K562 (cell line): Measurements from ENCODE around the gene COL23A1. TPM values are rescaled to one million over a fixed set of nuclear protein-coding genes. Genes with fewer than 3 reads are reported as not detected.

Source experiments
- CTCF ChIP-seq, 3 experiments: IDR thresholded peaks in 2 of 3; conservative IDR thresholded peaks in 1 of 3; 2 replicates each; pipeline ENCODE4 v1.5.1; 2011 to 2012; ENCODE audit warnings: low read length in 3 of 3, mild to moderate bottlenecking in 3 of 3, control low read depth in 2 of 3, improper control_type of control experiment in 1 of 3, inconsistent platforms in 1 of 3, low read depth in 1 of 3, mixed read lengths in 1 of 3, moderate library complexity in 1 of 3; ENCODE audit not compliant: insufficient read depth in 2 of 3
- ELF1 ChIP-seq: fragments of 200-800 bp; sonication (Bioruptor generic); IDR thresholded peaks from 2 replicates; pipeline ENCODE4 v1.6.1; 2016; ENCODE audit warnings: missing genetic modification characterization, missing compliant biosample characterization
- GATAD2B ChIP-seq: fragments of 450-650 bp; IDR thresholded peaks from 2 replicates; pipeline ENCODE4 v1.6.1; 2017; ENCODE audit warnings: mild to moderate bottlenecking, borderline replicate concordance
- IRF9 ChIP-seq: fragments of 450-650 bp; IDR thresholded peaks from 2 replicates; pipeline ENCODE4 v1.6.1; 2016; ENCODE audit warnings: missing biosample characterization, missing genetic modification characterization
- MAZ ChIP-seq, 2 experiments: fragments of 450-650 bp in 1 of 2; sonication (generic) in 1 of 2; formaldehyde crosslinking; IDR thresholded peaks in 1 of 2; conservative IDR thresholded peaks in 1 of 2; 2 replicates each; pipeline versions ENCODE4 v1.4.0 to v1.5.0; 2020; ENCODE audit warnings: mild to moderate bottlenecking in 1 of 2, missing genetic modification reagents in 1 of 2
- MEF2A ChIP-seq: IDR thresholded peaks from 2 replicates; pipeline ENCODE4 v1.6.1; 2011; ENCODE audit warnings: low read depth, mild to moderate bottlenecking, low read length, moderate library complexity; ENCODE audit not compliant: control insufficient read depth
- MEF2D ChIP-seq: conservative IDR thresholded peaks from 2 replicates; pipeline ENCODE4 v1.6.1; 2016; ENCODE audit warnings: low read depth, missing genetic modification characterization, missing compliant biosample characterization
- MTA2 ChIP-seq: fragments of 450-650 bp; IDR thresholded peaks from 2 replicates; pipeline ENCODE4 v1.6.1; 2016; ENCODE audit warnings: low read depth
- NR0B1 ChIP-seq: fragments of 450-650 bp; IDR thresholded peaks from one replicate; pipeline ENCODE4 v1.6.1; 2018; ENCODE audit warnings: mild to moderate bottlenecking, moderate library complexity; ENCODE audit not compliant: partially characterized antibody
- PCBP1 ChIP-seq: fragments of 200-400 bp; formaldehyde crosslinking; IDR thresholded peaks from 2 replicates; pipeline ENCODE4 v1.6.1; 2018; ENCODE audit warnings: mild to moderate bottlenecking, low read depth, low read length; ENCODE audit not compliant: poor library complexity, severe bottlenecking
- RBM17 ChIP-seq: fragments of 200-400 bp; formaldehyde crosslinking; IDR thresholded peaks from 2 replicates; pipeline ENCODE4 v1.6.1; 2017; ENCODE audit warnings: low read depth, mild to moderate bottlenecking, low read length, borderline replicate concordance
- SNIP1 ChIP-seq: fragments of 450-650 bp; IDR thresholded peaks from 2 replicates; pipeline ENCODE4 v1.7.1; 2017; ENCODE audit warnings: low read depth, mild to moderate bottlenecking
- TEAD1 ChIP-seq, 2 experiments: fragments of 450-650 bp in 1 of 2; sonication (generic) in 1 of 2; formaldehyde crosslinking; IDR thresholded peaks; 2 replicates each; pipeline versions ENCODE4 v1.4.0 to v1.8.0; 2020 to 2022; ENCODE audit warnings: mild to moderate bottlenecking in 2 of 2, missing genetic modification reagents in 1 of 2
- TRIM24 ChIP-seq, 2 experiments: fragments of 450-650 bp; IDR thresholded peaks; 2 replicates each; pipeline ENCODE4 v1.6.1; 2016
- USF2 ChIP-seq: sonication (generic); formaldehyde crosslinking; IDR thresholded peaks from 2 replicates; pipeline ENCODE4 v1.5.0; 2020; ENCODE audit warnings: missing genetic modification reagents
- XRCC3 ChIP-seq: fragments of 450-650 bp; IDR thresholded peaks from 2 replicates; pipeline ENCODE4 v1.6.1; 2017; ENCODE audit warnings: mild to moderate bottlenecking, moderate library complexity
- ZHX1 ChIP-seq: fragments of 150-350 bp; conservative IDR thresholded peaks from 2 replicates; pipeline ENCODE4 v1.6.1; 2014; ENCODE audit warnings: low read length
- ZNF175 ChIP-seq: fragments of 200-800 bp; sonication (Bioruptor generic); IDR thresholded peaks from 2 replicates; pipeline ENCODE4 v1.6.1; 2016; ENCODE audit warnings: low read depth, mild to moderate bottlenecking, missing genetic modification characterization, missing compliant biosample characterization
- ZNF75A ChIP-seq: fragments of 450-650 bp; formaldehyde crosslinking; IDR thresholded peaks from 2 replicates; pipeline ENCODE4 v1.4.0; 2020; ENCODE audit warnings: mild to moderate bottlenecking
- ZNF764 ChIP-seq: fragments of 250-450 bp; sonication (Bioruptor Pico); IDR thresholded peaks from 2 replicates; pipeline ENCODE4 v1.4.0; 2020; ENCODE audit warnings: low read depth, mild to moderate bottlenecking, moderate library complexity
- polyA plus RNA-seq, 8 experiments: library from polyadenylated mRNA; depleted of rRNA in 4 of 8; stranded (reverse) in 5 of 8; unstranded in 3 of 8; fragments of >200 nt; fragmentation: Nextera tagmentation in 2 of 8; fragmentation: Illumina TruSeq in 1 of 8; extraction: Ambion mirVana in 2 of 8; extraction: Trizol in 1 of 8; gene quantifications; 2 replicates each; pipeline versions ENCODE4 v1.2.1 to v1.2.3, GENCODE V29; 2011 to 2014; ENCODE audit warnings: inconsistent platforms in 1 of 8, missing spikeins in 1 of 8
- total RNA-seq, 7 experiments: library from RNA; depleted of rRNA in 6 of 7; stranded (reverse); fragments of >200 nt in 6 of 7; fragmentation: Illumina TruSeq in 2 of 7; extraction: Trizol in 2 of 7; gene quantifications; 2 replicates each; pipeline versions ENCODE4 v1.2.1 to v1.2.3, GENCODE V29; 2011 to 2021; ENCODE audit warnings: low replicate concordance in 1 of 7

Gene COL23A1
- total and polyA plus RNA-seq, 9 of the 15 experiments (the other 6 are each of a cell fraction or from before 2014, with no cell fraction given): 0.09 TPM; not detected in 8

- TF ChIP-seq CTCF (IDR thresholded peaks at IDR 0.05 in 2 of 3, conservative IDR thresholded peaks at IDR 0.05 in 1 of 3; ENCODE audit: insufficient read depth in 2 of 3, low read depth in 1 of 3, low read length in 3 of 3) (peak in 2 of 3 experiments; percentile 14 to 61; a peak in 2 of 6 replicates), ELF1 (tag) (peak; percentile 86), MEF2D (tag) (no peak), XRCC3 (no peak), IRF9 (tag) (no peak), ZHX1 (no peak), ZNF764 (CRISPR knock-in tag) (no peak), MTA2 (no peak), SNIP1 (no peak), GATAD2B (peak; percentile 42; the same call in 1 of the 2 replicates), TRIM24 (IDR thresholded peaks at IDR 0.05) (no peak), ZNF75A (CRISPR knock-in tag) (no peak), USF2 (CRISPR knock-in tag) (no peak), TEAD1 (CRISPR knock-in tag; IDR thresholded peaks at IDR 0.05) (no peak; a peak in 1 of 4 replicates), NR0B1 (no peak), PCBP1 (no peak), RBM17 (no peak), MAZ (CRISPR knock-in tag; conservative IDR thresholded peaks at IDR 0.05 in 1 of 2, IDR thresholded peaks at IDR 0.05 in 1 of 2) (peak; percentile 13 to 44; a peak in 2 of 4 replicates), ZNF175 (CRISPR knock-in tag) (no peak), MEF2A (no peak)
Measured at GRCh38 chr5:178232124-178232919, 357.9 kb downstream of the COL23A1 start, which contains the start of gene PHYKPL (continued).
